Measurements from ENCODE around the gene PIGP.
"Not testable (repeated sequence)": the region's sequence is repeated elsewhere in the genome, so short reads cannot be mapped to it uniquely, and the experiment has no call there.

PIGP gene

DNA sequence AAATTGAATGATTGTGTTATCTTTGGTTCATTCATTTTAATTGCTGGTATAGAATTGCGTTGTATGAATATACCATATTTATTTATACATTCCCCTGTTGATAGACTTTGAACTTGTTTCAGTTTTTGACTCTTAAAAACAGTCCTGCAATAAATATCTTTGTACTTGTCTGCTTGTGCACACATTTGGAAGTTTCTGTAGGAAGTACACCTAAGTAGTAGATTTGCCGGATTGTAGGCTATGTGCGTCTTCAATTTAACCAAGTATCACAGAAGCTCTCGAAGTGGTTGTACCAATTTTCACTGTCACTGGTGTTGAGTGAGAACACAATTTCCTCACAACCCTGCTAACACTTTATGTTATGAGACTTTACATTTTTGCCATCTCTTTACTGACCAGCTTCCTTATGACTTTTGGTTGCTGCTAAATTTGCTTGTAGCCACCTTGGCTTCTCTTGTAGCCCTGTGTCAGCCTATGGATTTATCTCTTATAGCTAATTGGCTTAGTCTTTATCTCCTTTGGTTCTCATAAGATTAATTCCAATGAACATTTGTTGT lies 2.4 kb upstream of the PIGP start:
- no peak for DNase-seq

DNA sequence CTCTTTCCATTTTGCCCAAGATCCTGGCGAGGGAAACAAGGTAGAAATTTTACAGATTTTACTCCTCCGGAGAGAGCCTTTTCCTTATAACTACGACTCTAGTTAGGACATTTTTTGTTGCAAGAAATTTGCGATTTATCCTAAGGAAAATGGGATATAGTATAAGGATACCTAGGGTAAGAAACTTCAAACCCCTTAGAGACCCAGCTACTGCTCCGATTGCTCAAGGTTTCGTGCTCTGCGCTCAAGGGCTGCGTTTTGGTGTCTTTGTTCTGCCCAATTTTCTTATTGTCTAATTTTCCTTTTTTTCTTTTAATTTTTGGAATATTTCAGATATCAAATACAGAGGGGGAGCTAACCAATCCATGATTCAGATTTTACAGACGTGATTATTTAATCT lies 1.7 kb upstream of the PIGP start:
- DNase-seq, result no peak

DNA sequence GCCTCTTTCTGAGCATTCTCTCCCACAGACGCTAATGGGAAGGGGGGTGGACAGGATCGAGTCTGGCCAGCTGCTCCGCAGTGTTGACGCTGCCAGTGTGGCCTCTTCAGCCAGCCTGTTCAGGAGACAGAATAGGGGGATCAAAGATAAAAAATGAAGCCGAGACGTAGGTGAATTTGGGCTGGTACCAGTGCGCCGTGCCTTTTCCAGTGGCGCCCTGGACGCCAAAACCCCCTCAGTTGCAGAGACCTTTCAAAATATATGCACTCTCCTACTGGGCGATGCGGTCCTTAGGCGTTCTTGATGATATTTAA lies 1.3 kb upstream of the PIGP start:
- no peak for DNase-seq

DNA sequence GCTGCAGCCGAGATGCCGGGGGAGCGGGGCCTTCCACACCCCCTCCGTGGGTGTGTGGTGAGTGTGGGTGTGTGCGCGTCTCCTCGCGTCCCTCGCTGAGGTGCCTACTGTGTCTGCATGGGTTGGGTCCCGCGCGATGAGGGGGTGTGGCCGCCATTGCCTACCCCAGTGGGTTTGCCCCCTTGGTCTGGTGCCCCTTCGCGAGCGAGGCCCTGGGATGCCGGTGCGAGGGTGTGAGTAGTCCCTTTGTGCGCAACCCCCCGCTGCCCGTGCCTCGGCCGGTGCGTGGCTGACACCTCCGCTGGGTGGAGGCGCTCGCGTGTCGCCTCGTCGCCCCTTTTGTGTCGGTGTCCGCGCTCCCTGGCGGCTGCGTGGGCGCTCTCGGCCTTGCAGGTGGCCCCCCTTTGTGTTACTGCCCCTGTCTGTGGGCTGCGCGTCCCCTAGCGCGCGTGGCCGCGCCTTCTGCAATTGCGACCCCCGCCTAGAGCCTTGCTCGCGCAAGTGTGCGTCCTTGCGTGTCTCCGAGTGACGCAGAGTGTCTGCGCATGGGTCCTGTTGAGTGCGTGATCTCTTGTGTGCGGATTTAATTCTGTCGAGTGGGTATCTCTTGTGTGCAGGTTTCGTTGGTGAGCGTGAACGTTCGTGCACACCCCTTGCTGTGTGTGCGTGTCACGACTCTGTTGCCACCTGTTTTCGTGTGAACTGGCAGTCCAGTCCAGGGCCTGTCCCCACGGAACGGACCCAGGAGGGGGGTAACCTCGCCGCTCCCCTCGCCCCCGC lies 736 bp upstream of the PIGP start:
- peak; percentile 63 to 68 for DNase-seq

DNA sequence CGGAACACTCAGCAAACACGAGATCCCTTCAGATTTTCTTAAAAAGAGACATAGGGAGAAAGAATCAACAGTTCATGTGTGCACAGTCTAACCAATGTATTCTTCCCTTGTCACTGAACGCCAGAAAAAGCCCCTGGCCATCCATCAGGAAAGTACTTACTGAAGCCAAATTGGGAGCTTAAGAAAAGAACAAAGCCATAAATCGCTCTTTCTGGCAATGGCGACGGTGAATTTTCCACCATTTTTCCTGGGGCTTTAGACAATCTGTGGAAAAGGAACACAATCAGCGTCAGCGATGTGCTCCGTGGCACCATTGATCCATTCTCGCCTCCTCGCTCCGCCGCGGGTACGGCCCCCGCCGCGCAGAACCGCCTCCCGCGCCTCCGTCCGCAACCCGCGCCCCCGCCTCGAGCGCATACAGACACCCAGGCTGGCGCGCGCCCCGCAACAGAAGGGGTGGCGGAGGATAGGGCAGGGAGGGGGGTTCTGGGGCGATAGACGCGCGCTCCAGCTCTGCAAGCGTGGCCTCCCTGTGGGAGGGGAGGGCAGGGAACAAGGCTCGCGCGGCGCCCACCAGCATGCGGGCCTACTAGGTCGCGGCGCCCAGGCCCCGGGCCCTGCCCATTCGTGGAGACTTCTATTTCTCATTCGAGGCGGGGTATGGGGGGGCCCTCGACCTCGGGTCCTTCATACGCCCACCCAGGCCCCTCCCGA lies 440 bp downstream of the PIGP start:
- peak; percentile 89 to 93 for DNase-seq

DNA sequence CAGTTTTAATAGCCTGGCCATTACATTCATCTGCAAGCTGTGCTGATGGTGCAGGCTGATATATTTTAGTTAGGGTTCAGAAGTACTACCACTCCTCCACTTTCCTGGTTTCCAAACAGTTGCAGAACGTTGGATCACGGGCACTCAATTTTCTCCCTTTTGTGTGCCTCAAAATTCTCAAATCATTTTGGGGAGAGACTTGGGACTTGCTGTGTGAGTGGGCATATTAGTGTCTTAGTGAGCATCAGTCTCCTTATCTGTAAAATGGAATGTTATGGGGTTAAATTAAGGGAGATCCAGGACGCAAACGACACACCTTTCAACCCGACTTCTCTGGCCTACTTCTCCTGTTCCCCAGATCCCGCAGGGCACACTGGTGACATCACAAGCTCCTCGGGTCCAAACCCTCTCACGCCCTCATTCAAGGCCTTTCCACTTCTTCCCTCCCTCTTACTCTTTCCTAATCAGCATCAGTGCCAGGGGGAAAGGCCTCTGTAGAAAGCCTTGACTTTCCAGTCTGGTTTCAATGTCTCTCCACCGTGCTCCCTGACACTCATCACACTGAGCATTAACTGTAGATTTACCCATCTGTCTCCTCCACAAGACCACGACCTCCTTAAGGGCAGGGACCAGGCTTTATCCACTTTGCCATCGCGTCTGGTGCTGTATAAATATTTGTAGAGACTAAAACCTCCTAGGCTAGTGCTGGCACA lies 1.2 kb downstream of the PIGP start:
- no peak for DNase-seq

DNA sequence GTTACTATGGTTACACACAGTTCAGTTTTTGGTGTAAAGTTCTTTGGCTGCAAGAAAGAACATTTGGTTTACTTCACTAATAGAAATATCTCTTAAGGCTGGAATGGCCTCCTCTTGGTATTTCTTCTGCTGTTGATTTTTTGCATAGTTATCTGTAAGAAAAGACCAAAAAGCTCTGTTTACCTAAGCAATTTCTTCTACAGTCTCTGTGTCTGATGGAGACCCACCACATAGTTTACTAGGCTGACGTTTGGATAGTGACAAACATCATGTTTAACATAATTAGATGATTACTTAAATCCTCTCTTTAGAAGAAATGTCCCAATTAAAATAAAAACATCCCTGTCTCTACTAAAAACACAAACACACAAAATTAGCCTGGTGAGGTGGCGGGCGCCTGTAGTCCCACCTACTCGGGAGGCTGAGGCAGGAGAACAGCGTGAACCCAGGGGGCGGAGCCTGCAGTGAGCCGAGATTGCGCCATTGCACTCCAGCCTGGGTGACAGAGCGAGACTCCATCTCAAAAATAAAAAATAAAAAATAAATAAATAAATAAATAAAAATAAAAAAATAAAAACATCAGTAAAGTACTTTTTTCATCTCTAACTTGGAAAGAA lies 7.2 kb downstream of the PIGP start:
- no peak for DNase-seq

DNA sequence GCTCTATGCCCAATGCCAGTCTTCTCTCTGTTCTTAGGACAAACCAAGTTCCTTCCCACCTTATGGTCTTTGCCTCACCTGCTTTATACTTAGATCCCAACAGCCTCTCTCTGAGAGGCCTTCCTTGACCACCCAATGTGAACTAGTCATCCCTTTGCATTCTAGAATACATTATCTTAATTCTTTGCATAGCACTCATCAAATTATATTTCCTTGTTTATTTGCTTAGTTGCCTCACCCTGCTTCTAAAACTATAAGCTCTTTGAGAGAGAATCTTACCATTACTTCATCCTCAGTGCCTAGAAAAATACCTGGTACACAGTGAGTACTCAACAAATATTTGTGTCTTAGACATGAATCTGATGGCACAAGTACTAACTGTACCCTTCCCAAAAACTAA lies 8.0 kb downstream of the PIGP start:
- DNase-seq, result no peak

DNA sequence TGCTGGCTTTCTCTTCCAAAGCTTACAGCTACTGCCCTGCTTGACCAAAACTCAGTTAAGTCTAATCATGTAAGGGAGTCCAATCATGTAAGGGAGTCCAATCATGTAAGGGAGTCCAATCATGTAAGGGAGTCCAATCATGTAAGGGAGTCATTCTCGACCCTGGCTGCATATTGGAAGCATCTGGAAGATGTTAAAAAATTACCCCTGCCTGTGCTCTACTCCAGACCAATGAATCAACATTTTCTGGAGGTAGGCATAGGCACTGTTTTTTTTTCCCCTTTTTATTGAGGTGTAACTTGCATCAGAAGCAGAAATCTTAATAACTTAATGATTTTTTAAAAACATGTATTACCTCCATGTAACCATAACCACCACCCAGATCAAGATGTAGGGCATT lies 9.4 kb downstream of the PIGP start:
- DNase-seq, result no peak

DNA sequence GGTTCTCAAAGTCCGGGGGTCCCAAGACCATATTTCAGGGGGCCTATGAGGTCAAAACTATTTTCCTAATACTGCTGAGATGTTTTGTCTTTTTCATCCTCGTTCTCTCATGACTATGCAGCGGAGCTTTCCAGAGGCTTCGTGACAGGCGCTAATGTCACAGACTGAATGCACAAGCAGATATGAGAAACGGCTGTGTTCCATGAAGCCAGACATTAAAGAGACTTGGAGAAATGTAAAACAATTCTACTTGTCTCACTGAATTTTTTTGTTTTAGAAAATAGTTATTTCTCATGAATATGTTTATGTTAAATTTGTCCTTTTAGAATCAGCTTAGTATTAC lies 10.3 kb downstream of the PIGP start:
- no peak for DNase-seq

DNA sequence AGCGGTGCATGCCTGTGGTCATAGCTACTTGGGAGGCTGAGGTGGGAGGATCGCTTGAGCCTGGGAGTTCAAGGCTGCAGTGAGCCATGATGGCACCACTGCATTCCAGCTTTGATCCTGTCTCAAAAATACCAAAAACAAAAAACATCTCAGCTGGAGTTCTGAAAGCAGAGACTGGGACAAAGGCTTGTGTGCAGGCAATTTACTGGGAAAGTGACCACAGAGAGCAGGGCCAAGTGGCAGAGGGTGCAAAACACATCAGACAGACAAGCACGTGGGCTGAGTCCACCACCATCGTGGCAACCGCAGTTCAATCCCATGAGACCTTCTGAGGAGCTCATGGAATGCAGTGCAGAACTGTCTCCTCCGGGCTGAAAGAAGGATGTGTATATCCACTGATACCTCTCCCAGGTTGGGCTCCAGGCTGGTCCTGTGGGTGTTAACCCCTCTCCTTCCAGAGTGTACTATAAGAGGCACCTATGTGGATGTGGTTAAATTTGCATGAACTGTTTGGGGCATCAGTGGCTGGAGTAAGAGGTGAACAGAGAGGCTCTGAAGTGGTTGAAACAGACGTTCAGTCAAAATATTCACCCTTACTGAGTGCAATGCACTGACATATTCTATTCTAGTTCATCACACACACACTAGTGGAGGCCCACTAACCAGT lies 10.8 kb downstream of the PIGP start:
- no peak for DNase-seq

DNA sequence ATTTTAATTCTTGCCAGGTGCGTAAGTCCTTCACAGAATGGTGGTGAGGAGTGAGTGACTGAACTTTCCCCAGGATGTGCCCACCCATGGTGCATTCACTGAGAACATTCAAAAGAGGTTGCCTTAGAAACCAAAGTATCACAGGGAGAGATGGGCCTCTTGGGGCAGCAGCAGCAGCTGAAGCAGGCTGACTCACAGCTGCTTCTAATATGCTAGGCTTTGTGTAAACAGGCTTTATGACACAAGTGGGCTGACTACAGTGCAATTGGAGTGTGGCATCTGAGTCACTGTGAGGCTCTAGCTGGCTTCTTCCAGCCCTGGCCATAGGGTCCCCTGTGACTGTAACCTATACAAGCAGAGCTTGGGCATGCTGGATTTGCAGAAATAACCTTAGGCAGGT lies 12.6 kb downstream of the PIGP start:
- peak; percentile 11 to 50 for DNase-seq

DNA sequence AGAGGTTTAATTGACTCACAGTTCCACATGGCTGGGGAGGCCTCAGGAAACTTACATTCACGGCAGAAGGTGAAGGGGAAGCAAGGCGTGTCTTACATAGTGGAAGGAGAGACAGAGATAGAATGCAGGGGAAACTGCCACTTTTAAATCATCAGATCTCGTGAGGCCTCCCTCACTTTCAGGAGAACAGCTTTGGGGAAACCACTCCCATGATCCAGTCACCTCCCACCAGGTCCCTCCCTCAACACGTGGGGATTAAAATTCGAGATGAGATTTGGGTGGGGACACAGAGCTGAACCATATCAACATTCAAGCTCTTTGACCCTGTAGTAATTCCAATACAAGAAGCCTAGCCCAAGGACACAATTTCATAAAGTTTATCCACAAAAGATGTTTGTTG lies 13.7 kb downstream of the PIGP start:
- DNase-seq, result no peak

DNA sequence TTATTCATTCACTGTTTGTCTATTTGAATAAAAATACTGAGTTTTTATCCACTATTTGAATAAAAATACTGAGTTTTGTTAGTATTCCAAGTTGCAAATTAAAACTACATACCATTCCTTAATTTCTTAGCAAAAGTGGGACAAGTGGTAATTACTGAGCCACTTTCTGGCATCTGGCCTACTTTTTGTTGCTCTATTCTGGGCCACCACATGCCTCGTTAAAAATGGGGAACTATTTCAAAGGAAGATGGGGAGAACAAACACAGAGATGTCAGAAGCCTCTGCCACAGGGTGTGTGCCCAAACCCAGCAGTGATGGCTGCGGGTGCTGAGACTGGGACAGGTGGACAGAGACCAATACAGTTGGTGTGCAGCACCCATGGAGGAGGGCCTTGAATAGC lies 14.6 kb downstream of the PIGP start:
- DNase-seq, result peak in 1 of 2 donors; percentile 36

DNA sequence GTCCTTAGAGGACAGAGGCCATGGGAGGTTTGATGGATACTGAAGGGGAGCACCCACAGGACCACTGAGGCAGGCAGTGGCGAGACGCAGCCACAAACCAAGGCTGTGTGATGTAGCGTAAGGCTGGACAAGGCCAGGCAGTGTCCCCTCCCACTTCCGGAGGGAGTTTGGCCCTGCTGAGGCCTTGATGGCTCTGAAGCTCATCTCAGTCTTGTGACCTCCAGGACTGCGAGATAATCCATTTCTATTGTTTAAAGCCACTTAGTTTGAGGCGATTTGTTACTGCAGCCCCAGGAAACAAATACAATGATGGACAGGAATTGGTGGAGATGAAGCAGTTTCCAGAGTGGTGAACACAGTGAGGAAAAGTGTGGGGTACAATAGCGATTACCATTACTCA lies 15.3 kb downstream of the PIGP start:
- no peak for DNase-seq

DNA sequence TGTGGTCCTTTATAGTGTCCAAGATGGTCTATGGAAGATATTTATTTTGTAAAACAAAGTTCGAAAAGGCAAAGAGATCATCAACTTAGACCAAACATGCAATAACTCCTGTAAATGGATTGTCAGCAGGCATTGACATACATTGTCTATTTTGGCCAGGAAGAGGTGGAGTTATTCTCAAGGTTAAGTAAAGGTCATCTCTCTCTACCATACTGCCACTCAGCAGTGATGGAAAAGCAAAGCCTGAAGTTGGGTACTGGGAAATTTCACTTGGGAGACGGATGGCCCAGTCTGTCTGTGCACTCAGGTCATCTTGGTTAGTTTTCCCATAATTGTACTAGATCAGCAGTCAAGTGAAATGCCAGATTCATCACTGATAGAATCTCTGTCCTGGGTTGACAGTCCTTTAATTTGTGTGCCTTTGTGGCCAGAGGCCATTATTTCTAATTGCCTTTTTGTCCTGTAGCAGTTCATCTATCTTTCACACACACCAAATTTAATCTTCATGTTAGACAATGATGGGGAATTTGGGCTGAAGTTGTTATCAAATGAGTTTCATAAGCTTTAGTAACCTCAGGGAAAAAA lies 17.5 kb downstream of the PIGP start:
- DNase-seq, result no peak

DNA sequence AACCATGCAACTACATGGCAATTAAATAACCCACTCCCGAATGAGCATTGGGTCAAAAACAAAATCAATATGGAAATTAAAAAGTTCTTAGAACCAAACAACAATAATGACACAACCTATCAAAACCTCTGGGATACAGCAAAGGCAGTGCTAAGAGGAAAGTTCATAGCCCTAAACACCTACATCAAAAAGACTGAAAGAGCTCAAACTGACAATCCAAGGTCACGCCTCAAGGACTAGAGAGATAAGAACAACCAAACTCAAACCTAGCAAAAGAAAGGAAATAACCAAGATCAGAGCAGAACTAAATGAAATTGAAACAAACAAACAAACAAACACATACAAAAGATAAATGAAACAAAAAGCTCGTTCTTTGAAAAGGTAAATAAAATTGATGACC lies 23.1 kb downstream of the PIGP start:
- DNase-seq, result not testable (repeated sequence)

DNA sequence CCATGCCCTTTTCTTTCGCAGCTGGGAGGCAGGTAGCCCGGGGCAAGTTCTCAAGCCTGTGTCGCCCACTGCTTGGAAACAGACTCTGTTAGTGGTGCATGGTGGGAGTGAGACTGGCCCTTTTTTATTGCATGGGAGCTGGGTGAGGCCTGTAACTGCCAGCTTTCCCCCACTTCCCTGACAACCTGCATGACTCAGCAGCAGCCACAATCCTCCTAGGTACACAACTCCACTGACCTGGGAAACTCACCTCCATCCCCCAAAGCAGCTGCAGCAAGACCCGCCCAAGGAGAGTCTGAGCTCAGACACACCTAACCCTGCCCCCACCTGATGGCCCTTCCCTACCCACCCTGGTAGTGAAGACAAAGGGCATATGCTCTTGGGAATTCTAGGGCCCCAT lies 25.8 kb downstream of the PIGP start:
- no peak for DNase-seq

DNA sequence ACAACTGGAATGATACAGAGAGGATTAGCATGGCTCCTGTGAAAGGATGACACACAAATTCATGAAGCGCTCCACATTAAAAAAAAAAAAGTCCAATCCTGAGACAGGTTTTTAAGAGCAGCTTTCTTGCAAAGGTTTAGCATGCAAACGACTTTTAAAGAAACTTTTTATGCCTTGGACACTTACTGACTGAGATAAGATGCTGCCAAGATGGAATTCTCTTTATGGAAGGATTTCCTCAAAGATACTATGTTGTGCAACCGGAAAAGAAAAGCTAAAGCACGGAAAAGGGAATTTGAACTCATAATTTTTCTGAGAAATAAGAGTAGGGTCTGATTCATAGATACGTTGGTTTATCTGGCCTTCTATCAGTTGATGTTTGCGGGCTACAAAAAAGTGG lies 27.3 kb downstream of the PIGP start:
- no peak for DNase-seq

DNA sequence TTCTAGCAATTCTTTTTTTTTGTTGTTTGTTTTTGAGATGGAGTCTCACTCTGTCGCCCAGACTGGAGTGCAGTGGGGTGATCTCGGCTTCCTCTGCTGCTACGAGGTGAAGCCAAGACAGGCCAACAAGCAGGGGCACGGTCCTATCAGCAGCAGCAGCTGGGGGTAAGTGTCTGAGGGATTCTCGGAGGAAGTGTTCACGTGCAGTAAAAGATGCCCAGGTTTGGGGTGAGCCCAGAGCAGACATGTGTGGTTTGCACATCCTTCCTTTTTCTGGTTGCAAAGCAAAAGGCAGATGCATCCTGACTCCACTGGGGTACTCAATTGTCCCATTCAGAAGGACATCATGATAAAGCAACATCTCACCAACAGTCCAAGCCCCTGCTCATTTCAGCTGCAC lies 27.7 kb downstream of the PIGP start:
- DNase-seq, result no peak

DNA sequence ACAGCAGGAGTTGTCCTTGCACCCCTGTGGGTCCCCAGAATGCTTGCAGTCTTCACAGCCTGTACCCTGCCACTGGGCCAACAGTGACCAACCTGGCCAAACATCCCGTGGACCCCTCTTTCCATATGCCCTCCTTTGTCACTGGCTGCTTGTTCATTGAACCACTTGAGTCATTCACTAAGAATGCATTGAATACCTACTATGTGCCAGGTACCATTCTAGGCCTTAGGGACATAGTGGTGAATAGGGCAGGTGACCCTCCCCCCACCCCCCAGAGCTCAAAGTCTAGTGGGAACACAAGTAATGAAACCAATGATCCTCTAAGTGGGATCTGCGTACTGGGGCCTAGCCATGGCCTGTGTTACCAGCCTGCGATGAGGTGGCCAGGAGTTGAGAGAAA lies 28.2 kb downstream of the PIGP start:
- no peak for DNase-seq

DNA sequence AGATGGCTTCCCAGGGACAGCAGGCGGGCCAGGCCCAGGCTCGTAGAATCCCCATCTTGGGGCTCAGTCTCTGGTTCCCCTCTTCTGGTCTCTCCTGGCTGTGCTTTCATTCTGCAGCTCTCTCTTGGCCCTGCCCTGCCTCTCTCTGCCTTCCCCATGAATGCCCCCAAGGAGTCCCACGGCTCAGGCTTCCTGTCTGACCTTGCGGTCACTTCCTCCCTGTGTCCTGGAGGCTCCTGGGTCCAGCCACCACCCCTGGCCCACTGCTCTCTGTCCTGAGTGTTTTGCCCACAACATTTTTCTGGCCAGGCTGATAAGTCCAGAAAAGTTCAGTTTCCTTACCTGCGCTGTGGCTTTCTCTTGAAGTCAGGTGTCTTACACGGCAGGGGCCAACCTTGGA lies 29.1 kb downstream of the PIGP start:
- DNase-seq, result no peak
